ENCODE measurements around the gene TOX3. TPM values are rescaled to one million over a fixed set of nuclear protein-coding genes. Genes with fewer than 3 reads are reported as not detected.

Gene TOX3
- total and polyA plus RNA-seq, 2 donors (not counting 3 experiments of a cell fraction or from before 2014, with no cell fraction given) = not detected

GRCh38 chr16:52521570-52521969 lies 25.4 kb downstream of the TOX3 start:
- FAIRE-seq = no peak

More at GRCh38 chr16:52521570-52521969, 25.4 kb downstream of the TOX3 start:
- no peak for DNase-seq (ENCODE audit: low read depth, low spot score)
- CTCF ChIA-PET = no interaction called here
- no peaks in the 10 kb centered on the region for H4K20me1 ChIP-seq (replicated peaks; ENCODE audit: control insufficient read depth, extremely low read depth, insufficient read depth, low read length)
- H3K4me2 ChIP-seq (ENCODE audit: insufficient read depth, low read length) = no peak overlapping the region
- BruUV-seq (replicated peaks) = no TSS peak
- POLR2A ChIA-PET = no interaction called here
- H3K4me3 ChIP-seq (replicated peaks in 1 of 3; ENCODE audit: insufficient read depth in 1 of 3, low read depth in 1 of 3, low read length in 3 of 3) = no peak overlapping the region
- H3K27ac ChIP-seq (ENCODE audit: insufficient read depth, low read depth, low read length) = no peak overlapping the region
- H3K9me3 ChIP-seq (replicated peaks; ENCODE audit: control insufficient read depth, insufficient read depth, low read length) = peaks cover 2% of the 10 kb centered on the region
- no peaks in the 10 kb centered on the region for H3K36me3 ChIP-seq (ENCODE audit: control insufficient read depth in 2 of 2, extremely low read depth in 1 of 2, insufficient read depth in 2 of 2, low read length in 2 of 2)
- no peaks in the 10 kb centered on the region for H3K4me1 ChIP-seq (ENCODE audit: control insufficient read depth, extremely low read depth, insufficient read depth, low read length)
- no peaks in the 10 kb centered on the region for H3K79me2 ChIP-seq (ENCODE audit: control insufficient read depth, insufficient read depth, low read length)
- H2AFZ ChIP-seq (ENCODE audit: low read depth, low read length) = no peak overlapping the region
- H3K27me3 ChIP-seq (ENCODE audit: control insufficient read depth in 2 of 2, insufficient read depth in 2 of 2, low read length in 2 of 2) = no peaks in the 10 kb centered on the region
- no peak overlapping the region for H3K9ac ChIP-seq (replicated peaks; ENCODE audit: extremely low read depth, insufficient read depth, low read length)
- TF ChIP-seq POLR2A (IDR thresholded peaks at IDR 0.05; ENCODE audit: low read depth, low read length) (no peak), POLR2AphosphoS5 (IDR thresholded peaks at IDR 0.05; ENCODE audit: insufficient read depth, low read depth, low read length) (no peak), EZH2 (IDR thresholded peaks at IDR 0.05; ENCODE audit: borderline replicate concordance, low read depth, low read length, severe bottlenecking) (no peak), MAX (IDR thresholded peaks at IDR 0.05; ENCODE audit: insufficient read depth, insufficient read length) (no peak), MYC (IDR thresholded peaks at IDR 0.05; ENCODE audit: low read depth, low read length) (no peak), GATA2 (IDR thresholded peaks at IDR 0.05; ENCODE audit: insufficient read depth, insufficient read length, low read depth, low read length) (no peak), FOS (IDR thresholded peaks at IDR 0.05; ENCODE audit: borderline replicate concordance, insufficient read depth, low read length) (no peak), CTCF (IDR thresholded peaks at IDR 0.05; ENCODE audit: extremely low read depth in 1 of 2, insufficient read depth in 1 of 2, low read depth in 1 of 2, low read length in 2 of 2) (no peak), JUN (IDR thresholded peaks at IDR 0.05; ENCODE audit: borderline replicate concordance, insufficient read depth, insufficient read length, low read depth) (no peak)
- intact Hi-C loops (cut with micrococcal nuclease) = no loop called here
- H3K9me1 ChIP-seq (replicated peaks; ENCODE audit: control insufficient read depth, extremely low read depth, insufficient read depth, low read length) = no peaks in the 10 kb centered on the region
- dilution Hi-C loops (cut with MboI; ENCODE audit: extremely low pct_ligation_motif_present, low sequenced_read_pairs) = no loop called here
